WERI-Rb-1 (cell line): ENCODE data around the gene GTPBP2.

Source experiments
- DNase-seq: peaks from one replicate; pipeline ENCODE4 v3.0.0-alpha.2; 2020
- H3K27ac ChIP-seq: fragments of 250-450 bp; sonication (Bioruptor Pico); 2 replicates; pipeline ENCODE4 v1.5.1; 2020; ENCODE audit warnings: mild to moderate bottlenecking, moderate library complexity
- H3K27me3 ChIP-seq: fragments of 250-450 bp; sonication (Bioruptor Pico); 2 replicates; pipeline ENCODE4 v1.5.1; 2021; ENCODE audit warnings: mild to moderate bottlenecking, low read depth, moderate library complexity; ENCODE audit not compliant: insufficient read depth, severe bottlenecking
- H3K36me3 ChIP-seq: fragments of 250-450 bp; sonication (Bioruptor Pico); 2 replicates; pipeline ENCODE4 v1.5.1; 2020; ENCODE audit warnings: mild to moderate bottlenecking, moderate library complexity
- H3K4me3 ChIP-seq: 2 replicates; pipeline ENCODE4 v1.5.1; 2011; ENCODE audit warnings: low read depth, mild to moderate bottlenecking, control low read depth, low read length
- H3K9me3 ChIP-seq: fragments of 250-450 bp; sonication (Bioruptor Pico); 2 replicates; pipeline ENCODE4 v1.5.1; 2021; ENCODE audit warnings: mild to moderate bottlenecking, moderate library complexity; ENCODE audit not compliant: severe bottlenecking
- CTCF ChIP-seq: IDR thresholded peaks from 2 replicates; pipeline ENCODE4 v1.5.1; 2011; ENCODE audit warnings: low read depth, mild to moderate bottlenecking, control low read depth, inconsistent platforms, low read length

Gene GTPBP2

DNA sequence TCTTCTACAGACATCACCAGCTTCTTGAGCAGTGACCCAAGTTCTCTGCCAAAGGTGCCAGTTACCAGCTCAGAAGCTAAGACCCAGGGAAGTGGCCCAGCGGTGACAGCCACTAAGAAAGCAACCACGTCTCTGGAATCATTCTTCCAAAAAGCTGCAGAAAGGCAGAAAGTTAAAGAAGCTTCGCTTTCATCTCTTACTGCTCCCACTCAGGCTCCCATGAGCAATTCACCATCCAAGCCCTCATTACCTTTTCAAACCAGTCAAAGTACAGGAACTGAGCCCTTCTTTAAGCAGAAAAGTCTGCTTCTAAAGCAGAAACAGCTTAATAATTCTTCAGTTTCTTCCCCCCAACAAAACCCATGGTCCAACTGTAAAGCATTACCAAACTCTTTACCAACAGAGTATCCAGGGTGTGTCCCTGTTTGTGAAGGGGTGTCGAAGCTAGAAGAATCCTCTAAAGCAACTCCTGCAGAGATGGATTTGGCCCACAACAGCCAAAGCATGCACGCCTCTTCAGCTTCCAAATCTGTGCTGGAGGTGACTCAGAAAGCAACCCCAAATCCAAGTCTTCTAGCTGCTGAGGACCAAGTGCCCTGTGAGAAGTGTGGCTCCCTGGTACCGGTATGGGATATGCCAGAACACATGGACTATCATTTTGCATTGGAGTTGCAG lies 15.2 kb downstream of the GTPBP2 start:
- Histone ChIP-seq H3K9me3 (no peaks in the 10 kb centered on the region), H3K4me3 (no peak overlapping the region), H3K27me3 (no peaks in the 10 kb centered on the region), H3K27ac (no peak overlapping the region), H3K36me3 (peaks cover 92% of the 10 kb centered on the region)
- no peak for DNase-seq
- TF ChIP-seq CTCF = no peak

DNA sequence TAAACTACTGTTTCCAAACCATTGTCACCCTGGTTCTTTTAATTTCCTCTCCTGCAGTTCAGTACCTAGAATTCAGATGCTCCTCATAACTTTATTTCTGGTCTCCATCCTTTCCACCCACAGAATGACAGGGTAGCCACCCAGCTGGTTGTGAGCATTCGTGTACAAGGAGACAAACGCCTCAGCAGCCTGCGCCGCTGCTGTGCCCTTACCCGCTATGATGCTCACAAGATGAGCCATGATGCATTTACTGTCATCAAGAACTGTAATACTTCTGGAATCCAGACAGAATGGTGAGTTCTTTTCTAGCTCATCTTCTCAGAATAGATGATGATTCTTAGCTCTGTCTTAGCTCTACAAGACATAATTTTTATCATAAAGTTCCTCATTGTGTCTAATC lies 18.6 kb downstream of the GTPBP2 start:
- Histone ChIP-seq H3K27me3 (no peaks in the 10 kb centered on the region), H3K36me3 (peaks cover 98% of the 10 kb centered on the region)
- DNase-seq = no peak

GRCh38 chr6:43609402-43609801 lies 19.7 kb downstream of the GTPBP2 start:
- Histone ChIP-seq H3K36me3 (peaks cover 98% of the 10 kb centered on the region), H3K9me3 (no peaks in the 10 kb centered on the region), H3K27me3 (no peaks in the 10 kb centered on the region), H3K4me3 (no peak overlapping the region), H3K27ac (no peak overlapping the region)
- DNase-seq = no peak
- no peak for TF ChIP-seq CTCF

More for the DNA sequence above, 18.6 kb downstream of the GTPBP2 start:
- H3K9me3 ChIP-seq = no peaks in the 10 kb centered on the region
- H3K4me3 ChIP-seq = no peak overlapping the region
- H3K27ac ChIP-seq = no peak overlapping the region
- no peak for TF ChIP-seq CTCF

GRCh38 chr6:43608807-43609206 lies 20.3 kb downstream of the GTPBP2 start:
- no peak for DNase-seq
- Histone ChIP-seq H3K4me3 (no peak overlapping the region), H3K36me3 (peaks cover 98% of the 10 kb centered on the region), H3K27ac (no peak overlapping the region), H3K9me3 (no peaks in the 10 kb centered on the region), H3K27me3 (no peaks in the 10 kb centered on the region)
- TF ChIP-seq CTCF = no peak

GRCh38 chr6:43608310-43608763 lies 20.7 kb downstream of the GTPBP2 start:
- no peak overlapping the region for H3K4me3 ChIP-seq

More at GRCh38 chr6:43608310-43608763, 20.7 kb downstream of the GTPBP2 start:
- H3K27me3 ChIP-seq = no peaks in the 10 kb centered on the region
- no peaks in the 10 kb centered on the region for H3K9me3 ChIP-seq
- DNase-seq = peak; percentile 83
- TF ChIP-seq CTCF = peak; percentile 96
- no peak overlapping the region for H3K27ac ChIP-seq
- H3K36me3 ChIP-seq = peaks cover 98% of the 10 kb centered on the region
